Ishikawa (cell line): ENCODE measurements around the gene PLCL1.

ENCODE experiments used
- CEBPB ChIP-seq: IDR thresholded peaks from 2 replicates; pipeline ENCODE4 v1.6.1; 2012
- CREB1 ChIP-seq: IDR thresholded peaks from 2 replicates; pipeline ENCODE4 v1.6.1; 2012; ENCODE audit warnings: low read depth
- EGR1 ChIP-seq: IDR thresholded peaks from 2 replicates; pipeline ENCODE4 v1.6.1; 2012
- EP300 ChIP-seq: IDR thresholded peaks from 2 replicates; pipeline ENCODE4 v1.6.1; 2012; ENCODE audit warnings: borderline replicate concordance
- FOXM1 ChIP-seq: IDR thresholded peaks from 2 replicates; pipeline ENCODE4 v1.6.1; 2012; ENCODE audit warnings: low read depth, borderline replicate concordance
- MAX ChIP-seq: IDR thresholded peaks from 2 replicates; pipeline ENCODE4 v1.6.1; 2012
- NFIC ChIP-seq: IDR thresholded peaks from 2 replicates; pipeline ENCODE4 v1.6.1; 2012
- RAD21 ChIP-seq: IDR thresholded peaks from 2 replicates; pipeline ENCODE4 v1.6.1; 2012; ENCODE audit warnings: low read depth
- REST ChIP-seq: IDR thresholded peaks from 2 replicates; pipeline ENCODE4 v1.6.1; 2012; ENCODE audit warnings: low read depth, mild to moderate bottlenecking
- TAF1 ChIP-seq: IDR thresholded peaks from 2 replicates; pipeline ENCODE4 v1.6.1; 2012; ENCODE audit warnings: low read depth, mild to moderate bottlenecking
- TCF12 ChIP-seq: IDR thresholded peaks from 2 replicates; pipeline ENCODE4 v1.6.1; 2012; ENCODE audit warnings: low read depth
- TEAD4 ChIP-seq: IDR thresholded peaks from 2 replicates; pipeline ENCODE4 v1.6.1; 2012
- USF1 ChIP-seq: IDR thresholded peaks from 2 replicates; pipeline ENCODE4 v1.6.1; 2012
- YY1 ChIP-seq: IDR thresholded peaks from 2 replicates; pipeline ENCODE4 v1.6.1; 2012; ENCODE audit warnings: low read depth
- ZBTB7A ChIP-seq: IDR thresholded peaks from 2 replicates; pipeline ENCODE4 v1.6.1; 2012; ENCODE audit warnings: low read depth

Gene PLCL1

GRCh38 chr2:197985029-197985638 is 180.7 kb downstream of the PLCL1 start:
- TF ChIP-seq USF1: no peak
- TF ChIP-seq TCF12: no peak
- TF ChIP-seq EP300: no peak
- no peak for TF ChIP-seq CEBPB
- TF ChIP-seq EGR1: no peak
- no peak for TF ChIP-seq TEAD4
- no peak for TF ChIP-seq TAF1
- TF ChIP-seq YY1: no peak
- TF ChIP-seq MAX: no peak
- TF ChIP-seq NFIC: no peak
- TF ChIP-seq CREB1: no peak
- no peak for TF ChIP-seq RAD21
- TF ChIP-seq ZBTB7A: no peak
- no peak for TF ChIP-seq REST

GRCh38 chr2:197986977-197987376 is 182.6 kb downstream of the PLCL1 start:
- TF ChIP-seq CEBPB (no peak), RAD21 (no peak), TCF12 (no peak), REST (no peak), CREB1 (no peak), EGR1 (no peak), FOXM1 (no peak), NFIC (no peak), ZBTB7A (no peak), EP300 (no peak), TAF1 (no peak), MAX (no peak), USF1 (no peak), YY1 (no peak), TEAD4 (no peak)

GRCh38 chr2:197990356-197990755 is 186.0 kb downstream of the PLCL1 start:
- TF ChIP-seq TEAD4 (no peak), NFIC (no peak), YY1 (no peak), RAD21 (no peak)

GRCh38 chr2:197992482-197993133 is 188.2 kb downstream of the PLCL1 start:
- no peak for TF ChIP-seq ZBTB7A

- TF ChIP-seq RAD21 (no peak), MAX (no peak), EP300 (no peak), YY1 (no peak), ZBTB7A (no peak), TCF12 (no peak), USF1 (no peak)
These were observed 189.0 kb downstream of the PLCL1 start for GRCh38 chr2:197993363-197993762.

- TF ChIP-seq RAD21 (no peak), MAX (no peak), ZBTB7A (no peak), EP300 (no peak), YY1 (no peak), REST (no peak), FOXM1 (no peak), TCF12 (no peak), CEBPB (no peak), TAF1 (no peak), TEAD4 (no peak), NFIC (no peak), CREB1 (no peak), USF1 (no peak), EGR1 (no peak)
These were observed 189.4 kb downstream of the PLCL1 start for GRCh38 chr2:197993830-197994229.
